Fibroblast of skin of back (primary cell): ENCODE results near the gene GULP1.

Source experiments
- DNase-seq: peaks from one replicate; pipeline ENCODE4 v3.0.0-alpha.2; 2013

GULP1 gene

GRCh38 chr2:188367164-188367563 is 75.5 kb downstream of the GULP1 start:
- DNase-seq: no peak

- peak; percentile 69 for DNase-seq
These were observed 77.7 kb downstream of the GULP1 start for GRCh38 chr2:188369365-188369764.

- no peak for DNase-seq
These were observed 86.8 kb downstream of the GULP1 start for GRCh38 chr2:188378371-188378950.

- DNase-seq: no peak
These were observed 88.1 kb downstream of the GULP1 start for GRCh38 chr2:188379748-188380147.

GRCh38 chr2:188380280-188380679 is 88.6 kb downstream of the GULP1 start:
- no peak for DNase-seq

GRCh38 chr2:188381614-188382013 is 89.9 kb downstream of the GULP1 start:
- peak; percentile 64 for DNase-seq

GRCh38 chr2:188382107-188382506 is 90.4 kb downstream of the GULP1 start:
- peak; percentile 60 for DNase-seq

- DNase-seq: no peak
These were observed 91.5 kb downstream of the GULP1 start for GRCh38 chr2:188383158-188383557.

- DNase-seq: no peak
These were observed 94.2 kb downstream of the GULP1 start for GRCh38 chr2:188385857-188386256.

GRCh38 chr2:188388831-188389230 is 97.2 kb downstream of the GULP1 start:
- no peak for DNase-seq

- no peak for DNase-seq
These were observed 99.7 kb downstream of the GULP1 start for GRCh38 chr2:188391354-188391753.

- no peak for DNase-seq
These were observed 103.3 kb downstream of the GULP1 start for GRCh38 chr2:188394931-188395472.

GRCh38 chr2:188395903-188396689 is 104.4 kb downstream of the GULP1 start:
- no peak for DNase-seq

GRCh38 chr2:188399159-188399558 is 107.5 kb downstream of the GULP1 start:
- peak; percentile 71 for DNase-seq

GRCh38 chr2:188403676-188404075 is 112.0 kb downstream of the GULP1 start:
- peak; percentile 41 for DNase-seq

GRCh38 chr2:188404341-188405004 is 112.8 kb downstream of the GULP1 start:
- peak; percentile 41 for DNase-seq

- DNase-seq: no peak
These were observed 114.7 kb downstream of the GULP1 start for GRCh38 chr2:188406414-188406813.

- no peak for DNase-seq
These were observed 119.0 kb downstream of the GULP1 start for GRCh38 chr2:188410504-188411235.

- DNase-seq: no peak
These were observed 120.5 kb downstream of the GULP1 start for GRCh38 chr2:188412190-188412589.

GRCh38 chr2:188414411-188414810 is 122.7 kb downstream of the GULP1 start:
- DNase-seq: peak; percentile 75

- DNase-seq: no peak
These were observed 123.4 kb downstream of the GULP1 start for GRCh38 chr2:188414869-188415753.

- no peak for DNase-seq
These were observed 124.0 kb downstream of the GULP1 start for GRCh38 chr2:188415754-188416083.
